Smooth muscle cell of the brain vasculature (primary cell): ENCODE data around the gene F11R.
"Not testable (repeated sequence)": the region's sequence is repeated elsewhere in the genome, so short reads cannot be mapped to it uniquely, and the experiment has no call there.

Source experiments
- DNase-seq: peaks from one replicate; pipeline ENCODE4 v3.0.0-alpha.2; 2012; ENCODE audit warnings: low read depth, low spot score

F11R gene

GRCh38 chr1:161044535-161044907 is 23.6 kb upstream of the F11R start:
- no peak for DNase-seq

- no peak for DNase-seq
Measured at GRCh38 chr1:161039546-161039945, 18.6 kb upstream of the F11R start.

DNA sequence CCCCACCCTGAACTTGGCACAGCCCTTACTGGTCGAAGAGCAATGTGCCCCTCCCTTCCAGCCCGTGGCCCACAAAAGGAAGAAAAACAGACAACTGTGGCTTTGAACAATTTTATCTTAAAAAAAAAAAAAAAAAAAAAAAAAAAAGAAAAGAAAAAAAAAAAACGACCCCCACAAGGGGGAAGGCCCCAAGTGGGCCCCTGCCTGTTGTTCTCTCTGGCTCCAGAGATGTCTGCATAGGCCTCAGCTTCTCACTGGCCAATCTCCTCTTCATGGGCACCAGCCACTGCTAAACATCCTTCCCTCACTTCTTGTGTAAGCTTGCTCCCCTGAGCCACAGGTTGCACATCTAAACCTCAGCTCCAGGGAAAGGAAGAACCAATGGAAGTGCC is 18.2 kb upstream of the F11R start:
- DNase-seq, result no peak

GRCh38 chr1:161038523-161039153 is 17.7 kb upstream of the F11R start, which contains the start of gene TSTD1:
TSTD1 (minus strand) TSS chr1:161038964; CDS start chr1:161038889, 75 bp downstream.
- no peak for DNase-seq

DNA sequence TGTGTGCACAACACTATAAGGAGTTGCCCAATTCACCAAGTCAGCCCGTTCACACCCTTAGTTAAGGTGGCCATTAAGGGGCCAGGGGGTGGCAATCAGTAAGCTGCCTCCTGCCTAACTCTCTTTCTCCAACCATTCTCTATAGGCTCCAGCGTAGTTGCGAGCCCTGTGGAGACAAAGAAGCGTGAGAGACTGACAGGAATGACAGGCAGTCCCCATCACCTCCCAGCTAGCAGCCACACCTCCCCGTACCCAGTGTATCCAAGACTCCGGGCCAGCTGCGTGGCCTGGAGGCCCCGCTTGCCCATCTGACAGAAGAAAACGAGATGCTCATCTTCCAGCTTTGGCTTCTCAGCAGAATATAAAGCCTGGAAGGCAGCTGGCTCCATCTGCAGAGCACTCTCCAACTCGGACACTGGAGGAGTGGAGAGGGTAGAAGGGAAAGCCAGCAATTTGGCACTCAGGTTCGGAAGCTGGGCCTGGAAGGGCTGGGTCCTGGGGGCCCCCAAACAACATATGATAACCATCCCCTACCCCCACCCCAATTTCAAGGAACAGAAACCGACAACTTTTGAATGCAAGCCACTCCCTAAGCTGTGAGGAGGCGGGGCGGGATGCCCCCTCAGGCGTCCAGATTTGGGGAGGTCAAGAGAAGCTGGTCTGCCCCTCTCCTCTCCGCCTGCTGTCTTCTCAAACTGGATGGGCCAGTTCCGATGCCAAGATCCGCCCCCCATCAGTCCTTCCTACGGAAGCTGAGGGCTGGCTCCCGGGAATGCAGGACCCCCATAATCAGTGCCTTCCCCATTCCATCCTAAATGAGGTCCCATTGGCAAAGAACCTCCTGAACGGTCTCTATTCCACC is 16.9 kb upstream of the F11R start:
- no peak for DNase-seq

DNA sequence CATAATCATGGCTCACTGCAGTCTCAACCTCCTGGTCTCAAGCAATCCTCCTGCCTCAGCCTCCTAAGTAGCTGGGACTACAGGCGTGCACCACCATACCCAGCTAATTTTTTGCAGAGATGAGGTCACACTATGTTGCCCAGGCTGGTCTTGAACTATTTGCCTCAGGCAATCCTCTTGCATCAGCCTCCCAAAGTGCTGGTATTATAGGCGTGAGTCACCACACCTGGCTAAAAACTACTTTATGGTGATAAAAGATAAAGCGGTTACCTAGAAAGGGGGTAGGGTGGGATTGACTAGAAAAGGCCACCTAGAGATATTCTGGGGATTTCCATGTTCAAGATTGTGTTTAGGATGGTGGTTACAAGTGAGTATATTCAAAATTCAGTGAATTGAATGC is 12.8 kb upstream of the F11R start:
- no peak for DNase-seq

DNA sequence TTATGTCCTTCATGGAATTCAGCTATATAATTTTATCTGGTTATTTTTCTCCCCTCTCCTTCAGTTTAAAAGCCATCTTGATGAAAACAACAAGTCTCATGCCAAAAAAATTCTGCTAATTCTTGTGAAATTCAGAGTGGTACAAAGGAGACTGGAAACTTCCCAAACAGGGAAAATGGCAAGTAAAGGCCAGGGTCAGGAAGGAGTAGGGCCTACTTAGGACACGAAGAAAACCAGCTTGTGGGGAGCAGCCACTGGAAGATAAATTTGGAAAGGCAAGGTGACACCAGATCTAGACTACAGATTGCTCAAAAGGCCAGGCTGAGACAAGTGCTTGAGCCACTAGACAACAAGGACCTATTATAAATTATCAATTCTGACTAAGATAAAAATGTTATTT is 11.5 kb upstream of the F11R start:
- DNase-seq, result no peak

- no peak for DNase-seq
Measured at GRCh38 chr1:161031874-161032273, 10.9 kb upstream of the F11R start.

GRCh38 chr1:161029466-161029865 is 8.5 kb upstream of the F11R start:
- DNase-seq, result not testable (repeated sequence)

GRCh38 chr1:161026954-161027353 is 6.0 kb upstream of the F11R start:
- DNase-seq, result not testable (repeated sequence)

GRCh38 chr1:161022432-161022831 is 1.5 kb upstream of the F11R start:
- DNase-seq, result not testable (repeated sequence)

DNA sequence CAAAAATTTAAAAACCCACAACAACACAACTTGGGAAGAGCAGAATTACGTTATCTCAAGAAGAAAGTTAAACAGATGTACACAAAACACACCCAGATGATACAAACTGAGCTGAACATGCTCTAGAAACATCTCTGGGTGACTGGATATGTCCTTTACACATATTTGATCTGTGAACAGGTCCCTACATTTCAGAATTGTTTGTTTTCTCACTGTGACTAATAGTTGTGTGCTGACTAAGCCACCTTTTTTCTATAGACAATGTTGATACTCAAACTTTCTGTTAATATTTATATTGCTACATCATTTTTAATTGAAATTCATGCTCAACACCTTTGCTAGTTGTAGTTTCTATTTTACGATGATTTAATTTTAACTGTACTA is 1.0 kb upstream of the F11R start:
- no peak for DNase-seq

DNA sequence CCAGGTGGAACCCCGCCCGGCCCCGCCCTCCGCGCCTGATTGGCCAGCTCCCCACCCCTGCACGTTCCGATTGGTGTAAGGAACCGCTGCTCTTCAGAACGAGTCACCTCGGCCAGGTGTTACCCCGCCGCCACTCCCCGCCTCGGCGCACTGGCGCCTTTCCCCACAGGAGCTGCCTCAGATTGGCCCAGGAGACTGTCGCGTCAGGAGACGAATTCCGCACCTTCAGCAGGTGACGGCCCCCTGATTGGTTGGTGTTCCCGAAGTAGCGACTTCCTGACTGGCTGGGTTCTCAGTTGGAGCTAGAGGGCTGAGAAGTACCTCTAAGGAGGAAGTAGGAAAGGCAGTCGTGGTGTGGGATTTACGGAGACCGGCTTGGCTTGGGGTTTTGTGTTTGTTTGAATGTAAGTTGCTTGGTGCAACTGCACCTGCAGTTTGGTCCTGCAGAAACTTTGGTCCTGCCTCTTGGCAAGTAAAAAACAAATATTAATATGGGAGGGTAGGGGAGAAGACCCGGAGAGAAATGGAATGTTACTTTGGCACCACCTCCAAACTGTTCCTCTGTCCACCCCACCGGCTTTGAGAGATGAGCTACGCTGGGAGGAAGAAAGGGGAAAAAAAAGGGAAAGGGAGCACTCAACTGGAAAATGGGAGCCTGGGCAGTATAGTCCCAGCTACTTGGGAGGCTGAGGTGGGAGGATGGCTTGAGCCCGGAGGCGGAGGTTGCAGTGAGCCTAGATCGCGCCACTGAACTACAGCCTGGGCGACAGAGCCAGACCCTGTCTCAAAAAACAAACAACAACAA is 415 bp upstream of the F11R start:
- no peak for DNase-seq

DNA sequence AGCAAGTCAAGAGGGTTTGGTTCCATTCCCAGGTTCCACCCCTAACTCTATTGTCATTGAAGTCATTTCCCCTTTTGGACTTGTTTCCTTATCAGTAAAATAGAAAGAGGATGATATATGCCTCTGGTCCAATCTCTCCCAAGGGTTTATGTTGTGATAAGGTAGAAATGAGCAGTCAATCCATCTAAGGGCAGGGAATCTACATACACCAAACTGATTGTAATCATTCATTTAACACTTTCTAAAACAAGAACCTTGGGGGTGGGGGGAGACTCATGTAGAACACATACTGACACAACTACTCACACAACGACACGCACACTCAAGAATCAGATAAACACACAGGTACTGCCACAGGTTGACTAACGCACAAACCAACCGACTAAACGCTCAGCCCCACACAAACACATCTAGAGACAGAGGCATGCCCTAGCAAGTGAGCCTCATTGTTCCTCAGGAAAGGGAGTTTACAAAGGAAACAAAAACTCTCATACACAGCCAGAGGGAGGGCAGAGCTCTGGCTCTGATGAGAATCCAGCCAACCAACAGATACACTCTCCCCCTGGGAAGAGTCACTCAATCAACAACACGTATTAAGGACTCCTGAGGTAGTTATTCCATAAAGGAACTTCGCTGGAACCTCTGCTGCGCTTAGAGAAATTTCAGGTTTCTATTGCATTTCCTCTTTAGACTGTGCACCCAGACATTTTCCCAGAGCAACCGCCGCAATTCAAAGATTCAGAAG is 1.0 kb downstream of the F11R start:
- DNase-seq, result no peak

DNA sequence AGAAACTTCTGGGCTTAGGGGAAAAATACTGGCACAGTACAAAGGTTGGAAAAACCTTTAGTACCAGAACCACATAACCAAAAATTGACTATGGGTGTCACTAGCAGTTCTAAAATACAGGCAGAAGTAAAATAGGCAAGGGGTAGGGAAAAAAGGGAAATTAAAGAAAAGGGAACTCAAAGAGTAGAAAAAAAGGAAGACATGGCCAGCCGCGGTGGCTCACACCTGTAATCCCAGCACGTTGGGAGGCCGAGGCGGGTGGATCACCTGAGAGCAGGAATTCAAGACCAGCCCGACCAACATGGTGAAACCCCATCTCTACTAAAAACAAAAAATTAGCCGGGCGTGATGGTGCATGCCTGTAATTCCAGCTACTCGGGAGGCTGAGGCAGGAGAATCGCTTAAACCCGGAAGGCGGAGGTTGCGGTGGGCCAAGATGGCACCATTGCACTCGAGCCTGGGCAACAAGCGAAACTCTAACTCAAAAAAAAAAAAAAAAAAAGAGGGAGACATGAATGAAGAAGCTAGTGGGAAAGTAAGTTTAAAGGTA is 1.8 kb downstream of the F11R start:
- not testable (repeated sequence) for DNase-seq

DNA sequence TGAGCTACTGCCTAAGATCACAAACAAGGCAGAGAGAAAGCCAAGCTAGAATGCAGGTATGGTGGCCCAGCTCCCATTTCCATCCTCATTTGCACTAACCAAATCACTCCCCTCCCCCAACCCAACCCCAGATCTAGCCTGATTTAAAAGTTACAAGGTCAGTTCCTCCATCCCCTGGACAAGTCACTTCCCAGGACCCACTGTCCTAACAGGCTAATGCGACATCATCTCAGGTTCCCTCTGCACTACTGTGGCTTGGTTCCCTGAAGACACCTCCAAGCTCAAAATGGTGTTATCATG is 2.4 kb downstream of the F11R start:
- no peak for DNase-seq

- DNase-seq, result no peak
Measured at GRCh38 chr1:161017756-161018630, 3.0 kb downstream of the F11R start.

- not testable (repeated sequence) for DNase-seq
Measured at GRCh38 chr1:161017181-161017580, 3.8 kb downstream of the F11R start.

- not testable (repeated sequence) for DNase-seq
Measured at GRCh38 chr1:161016683-161017082, 4.3 kb downstream of the F11R start.

DNA sequence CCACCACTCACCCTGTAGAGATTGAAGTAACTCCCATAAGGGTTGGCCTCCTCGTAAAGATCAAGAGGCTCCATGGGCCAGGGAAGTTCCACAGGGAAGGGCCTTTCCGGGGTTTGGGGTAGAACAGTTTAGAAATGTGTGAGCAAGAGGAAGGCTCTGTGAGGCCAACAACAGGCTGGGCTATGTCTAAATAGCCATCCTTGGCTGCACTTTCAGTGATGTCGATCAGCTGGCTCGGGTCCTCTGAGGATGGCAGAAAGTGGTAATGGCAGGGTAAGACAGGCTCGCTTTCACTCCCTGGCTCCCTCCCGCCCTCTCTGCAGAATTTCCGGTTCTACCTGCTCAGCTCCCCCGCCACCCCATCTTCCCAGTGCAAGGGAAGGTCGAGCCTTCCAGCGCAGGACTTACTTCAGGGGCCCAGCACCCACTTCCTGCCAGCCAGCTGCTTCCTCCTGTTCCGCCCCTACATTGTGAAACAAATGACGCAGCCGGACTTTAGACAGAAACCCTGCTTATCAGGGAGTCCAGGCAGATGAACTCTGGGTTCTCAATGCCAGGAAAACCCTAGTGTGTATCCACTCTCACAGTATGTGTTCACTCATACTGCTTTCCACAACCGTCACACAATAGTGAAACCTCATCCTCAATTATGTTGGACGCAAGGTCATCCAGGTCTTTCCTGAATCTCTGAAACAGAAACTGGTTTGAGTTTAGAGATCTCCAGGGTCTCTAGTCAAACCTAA is 7.3 kb downstream of the F11R start:
- DNase-seq, result no peak
